Measurements from ENCODE around the gene ENTPD7. TPM values are rescaled to one million over a fixed set of nuclear protein-coding genes. Genes with fewer than 3 reads are reported as not detected.

The ENTPD7 gene
- total RNA-seq, 1 experiment from 2014 or later, result 11.4 TPM

- TF ChIP-seq ARID4B (CRISPR knock-in tag; IDR thresholded peaks at IDR 0.05; ENCODE audit: borderline replicate concordance), result no peak
- TF ChIP-seq ATF2 (CRISPR knock-in tag; IDR thresholded peaks at IDR 0.05; ENCODE audit: borderline replicate concordance, low read depth), result no peak
- no peak for TF ChIP-seq FOXP4 (CRISPR knock-in tag; IDR thresholded peaks at IDR 0.05)
- no peak for TF ChIP-seq IRF2 (CRISPR knock-in tag; IDR thresholded peaks at IDR 0.05; ENCODE audit: borderline replicate concordance, low read depth)
- TF ChIP-seq NFE2L1 (CRISPR knock-in tag; IDR thresholded peaks at IDR 0.05), result no peak
- TF ChIP-seq, protein P1, sequence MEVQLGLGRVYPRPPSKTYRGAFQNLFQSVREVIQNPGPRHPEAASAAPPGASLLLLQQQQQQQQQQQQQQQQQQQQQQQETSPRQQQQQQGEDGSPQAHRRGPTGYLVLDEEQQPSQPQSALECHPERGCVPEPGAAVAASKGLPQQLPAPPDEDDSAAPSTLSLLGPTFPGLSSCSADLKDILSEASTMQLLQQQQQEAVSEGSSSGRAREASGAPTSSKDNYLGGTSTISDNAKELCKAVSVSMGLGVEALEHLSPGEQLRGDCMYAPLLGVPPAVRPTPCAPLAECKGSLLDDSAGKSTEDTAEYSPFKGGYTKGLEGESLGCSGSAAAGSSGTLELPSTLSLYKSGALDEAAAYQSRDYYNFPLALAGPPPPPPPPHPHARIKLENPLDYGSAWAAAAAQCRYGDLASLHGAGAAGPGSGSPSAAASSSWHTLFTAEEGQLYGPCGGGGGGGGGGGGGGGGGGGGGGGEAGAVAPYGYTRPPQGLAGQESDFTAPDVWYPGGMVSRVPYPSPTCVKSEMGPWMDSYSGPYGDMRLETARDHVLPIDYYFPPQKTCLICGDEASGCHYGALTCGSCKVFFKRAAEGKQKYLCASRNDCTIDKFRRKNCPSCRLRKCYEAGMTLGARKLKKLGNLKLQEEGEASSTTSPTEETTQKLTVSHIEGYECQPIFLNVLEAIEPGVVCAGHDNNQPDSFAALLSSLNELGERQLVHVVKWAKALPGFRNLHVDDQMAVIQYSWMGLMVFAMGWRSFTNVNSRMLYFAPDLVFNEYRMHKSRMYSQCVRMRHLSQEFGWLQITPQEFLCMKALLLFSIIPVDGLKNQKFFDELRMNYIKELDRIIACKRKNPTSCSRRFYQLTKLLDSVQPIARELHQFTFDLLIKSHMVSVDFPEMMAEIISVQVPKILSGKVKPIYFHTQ (CRISPR knock-in tag; IDR thresholded peaks at IDR 0.05), result no peak
- TF ChIP-seq SP1 (CRISPR knock-in tag; conservative IDR thresholded peaks at IDR 0.05), result no peak
Measured at GRCh38 chr10:99730026-99730425, 70.7 kb downstream of the ENTPD7 start (continued).

GRCh38 chr10:99731306-99732032, 72.2 kb downstream of the ENTPD7 start:
- no peak for ATAC-seq
- CTCF ChIA-PET, result interaction anchor here (0.6 to 1.6 kb wide), 4 partner anchors 8 to 115 kb away, joined by 3 to 6 read pairs (median 4); no protein-coding TSS in a partner anchor
- POLR2A ChIA-PET, result interaction anchor here (0.5 to 1.6 kb wide), 4 partner anchors 72 to 554 kb away, joined by 3 to 8 read pairs (median 5); partner anchors contain the start of genes ENTPD7 and SLC25A28
- Mint-ChIP-seq H3K36me3 (peaks cover 27% of the 10 kb centered on the region), H3K9me3 (no peaks in the 10 kb centered on the region), H3K27me3 (ENCODE audit: low read depth) (no peaks in the 10 kb centered on the region), H3K27ac (peak overlapping the region; percentile 99), H3K4me1 (peaks cover 12% of the 10 kb centered on the region), H3K4me3 (peak overlapping the region; percentile 99)
- DNase-seq (ENCODE audit: low spot score), result no peak
- TF ChIP-seq CREM (CRISPR knock-in tag; IDR thresholded peaks at IDR 0.05), result peak; percentile 80; the same call in 1 of the 2 replicates
- TF ChIP-seq NFE2L1 (CRISPR knock-in tag; IDR thresholded peaks at IDR 0.05), result no peak
- TF ChIP-seq TEAD1 (CRISPR knock-in tag; IDR thresholded peaks at IDR 0.05), result no peak
- no peak for TF ChIP-seq HMGXB4 (CRISPR knock-in tag; IDR thresholded peaks at IDR 0.05)
- TF ChIP-seq KAT7 (CRISPR knock-in tag; IDR thresholded peaks at IDR 0.05; ENCODE audit: borderline replicate concordance), result no peak
